GM12878 (cell line): ENCODE results near the gene BRD3. TPM values are rescaled to one million over a fixed set of nuclear protein-coding genes. Genes with fewer than 3 reads are reported as not detected.

Experiments used
- ATAC-seq: fragments of 200-7000 bp; cut with Tn5 transposase; 3 replicates; pipeline ENCODE4 v1.9.1; 2020; ENCODE audit warnings: mild to moderate bottlenecking, moderate library complexity
- BruUV-seq: library from RNA; stranded (reverse); fragments of 400-500 nt; replicated peaks from 2 replicates; lab custom pipeline; 2021; lab: Mats Ljungman, UMichigan
- CTCF ChIA-PET: fragments of 300-600 bp; sonication (Branson Sonifier 250); formaldehyde crosslinking; extraction: SDS; loops from one replicate; lab custom pipeline; 2021; ENCODE audit warnings: inconsistent platforms; lab: Yijun Ruan, JAX
- POLR2A ChIA-PET: fragments of 350-600 bp; formaldehyde crosslinking; extraction: SDS; loops from one replicate; lab custom pipeline; 2021; ENCODE audit warnings: inconsistent platforms; lab: Charles Lee
- RAD21 ChIA-PET: fragments of 300-600 bp; sonication (Branson Sonifier 250); formaldehyde crosslinking; loops from one replicate; lab custom pipeline; 2023; ENCODE audit warnings: antibody characterized with exemption; ENCODE audit not compliant: unreplicated experiment; lab: Charles Lee
- SMC1A ChIA-PET: fragments of 300-600 bp; sonication (Branson Sonifier 250); formaldehyde crosslinking; loops from one replicate; lab custom pipeline; 2023; ENCODE audit not compliant: unreplicated experiment, uncharacterized antibody; lab: Charles Lee
- DNase-seq: peaks from one replicate; pipeline ENCODE4 v3.0.0-alpha.2; 2011; ENCODE audit warnings: low read depth, low spot score
- FAIRE-seq: peaks from 3 replicates; lab custom pipeline; 2011; peaks lifted over from hg19 to GRCh38; lab: Jason Lieb, UNC
- H2AFZ ChIP-seq: 2 replicates; pipeline ENCODE4 v1.6.0; 2011; ENCODE audit warnings: low read depth, low read length, control low read depth; ENCODE audit not compliant: control insufficient read depth
- H3K27ac ChIP-seq: 2 replicates; pipeline ENCODE4 v1.5.1; 2011; ENCODE audit warnings: control low read depth; ENCODE audit not compliant: control insufficient read depth, insufficient read depth
- H3K27me3 ChIP-seq, 2 experiments: replicated peaks in 1 of 2; 2 replicates each; pipeline versions ENCODE4 v1.6.0 to v1.6.1; 2011; ENCODE audit warnings: low read length in 1 of 2; ENCODE audit not compliant: control insufficient read depth in 2 of 2, insufficient read depth in 2 of 2
- H3K36me3 ChIP-seq, 2 experiments: 2 replicates each; pipeline ENCODE4 v1.5.1; 2011; ENCODE audit warnings: low read length in 1 of 2; ENCODE audit not compliant: control insufficient read depth in 2 of 2, insufficient read depth in 2 of 2
- H3K4me1 ChIP-seq: 2 replicates; pipeline ENCODE4 v1.6.1; 2011; ENCODE audit warnings: mild to moderate bottlenecking, low read length, moderate library complexity, mixed read lengths; ENCODE audit not compliant: control insufficient read depth, insufficient read depth
- H3K4me2 ChIP-seq: 2 replicates; pipeline ENCODE4 v1.6.0; 2011; ENCODE audit warnings: control low read depth; ENCODE audit not compliant: control insufficient read depth, insufficient read depth
- H3K4me3 ChIP-seq: fragments of 200-600 bp; sonication (generic); 2 replicates; pipeline ENCODE4 v1.5.1; 2016
- H3K79me2 ChIP-seq: 2 replicates; pipeline ENCODE4 v1.6.0; 2011; ENCODE audit warnings: low read length; ENCODE audit not compliant: control insufficient read depth, insufficient read depth
- H3K9ac ChIP-seq: 2 replicates; pipeline ENCODE4 v1.8.0; 2011; ENCODE audit warnings: low read length, control low read depth, mixed read lengths; ENCODE audit not compliant: control insufficient read depth, insufficient read depth
- H3K9me3 ChIP-seq: replicated peaks from 3 replicates; pipeline ENCODE4 v1.5.1; 2011; ENCODE audit warnings: mild to moderate bottlenecking, low read length; ENCODE audit not compliant: control insufficient read depth, insufficient read depth
- H4K20me1 ChIP-seq: 2 replicates; pipeline ENCODE4 v1.6.0; 2011; ENCODE audit not compliant: control insufficient read depth, insufficient read depth
- EED ChIP-seq: sonication (generic); IDR thresholded peaks from 2 replicates; pipeline ENCODE4 v1.6.1; 2016; ENCODE audit warnings: antibody characterized with exemption, low read depth
- PRDM15 ChIP-seq: fragments of 450-650 bp; formaldehyde crosslinking; IDR thresholded peaks from 2 replicates; pipeline ENCODE4 v1.4.0; 2020; ENCODE audit warnings: mild to moderate bottlenecking, moderate library complexity
- WGBS: methylation state at CpG from one replicate; pipeline ENCODE4 v1.1.6; 2016; ENCODE audit warnings: low lambda C conversion rate; ENCODE audit not compliant: insufficient replicate concordance, insufficient coverage; ENCODE audit errors: missing lambda C conversion rate; 5-methylcytosine and 5-hydroxymethylcytosine counted together
- in situ Hi-C: fragments of 300-500 bp; cut with MboI; formaldehyde crosslinking; loops from 9 replicates; pipeline ENCODE4 v1.14.3; 2018; ENCODE audit warnings: mixed read lengths
- intact Hi-C: fragments of 100-400 bp; cut with micrococcal nuclease; formaldehyde crosslinking; loops from one replicate; pipeline ENCODE4 v1.14.2; 2022; ENCODE audit not compliant: unreplicated experiment
- polyA plus RNA-seq, 11 experiments: library from polyadenylated mRNA; depleted of rRNA in 4 of 11; unstranded in 6 of 11; stranded (reverse) in 5 of 11; fragments of >200 nt; fragmentation: Nextera tagmentation in 4 of 11; fragmentation: Illumina TruSeq in 1 of 11; extraction: Ambion mirVana in 4 of 11; extraction: Trizol in 1 of 11; gene quantifications; 1 replicate in 1 of 11; 2 replicates in 10 of 11; pipeline versions ENCODE4 v1.2.1 to v1.2.3, GENCODE V29; 2011 to 2016; ENCODE audit warnings: inconsistent platforms in 2 of 11, missing spikeins in 2 of 11, low read depth in 1 of 11
- total RNA-seq, 4 experiments: library from RNA; depleted of rRNA in 3 of 4; stranded (reverse); fragments of >200 nt in 3 of 4; fragmentation: Illumina TruSeq in 1 of 4; extraction: Trizol in 1 of 4; gene quantifications; 2 replicates each; pipeline versions ENCODE4 v1.2.1 to v1.2.3, GENCODE V29; 2013 to 2021

BRD3 gene
- total and polyA plus RNA-seq, 10 of the 15 experiments (the other 5 are each of a cell fraction or from before 2014, with no cell fraction given), result 0.53 to 20.8 (median 4.8) TPM

- no peak for TF ChIP-seq PRDM15 (CRISPR knock-in tag)
These were observed 13.7 kb downstream of the BRD3 start (continued) for GRCh38 chr9:134053941-134054761.

- Histone ChIP-seq H3K79me2 (no peaks in the 10 kb centered on the region; the same call in 1 of the 2 replicates), H4K20me1 (peaks cover 4% of the 10 kb centered on the region; the same call in 1 of the 2 replicates), H3K27ac (no peak overlapping the region), H3K9ac (no peak overlapping the region), H3K4me3 (no peak overlapping the region), H2AFZ (no peak overlapping the region), H3K36me3 (peaks cover 0 to 19% of the 10 kb centered on the region in 2 experiments; a peak in 3 of 4 replicates), H3K27me3 (no peaks in the 10 kb centered on the region), H3K4me1 (no peaks in the 10 kb centered on the region), H3K4me2 (no peak overlapping the region), H3K9me3 (no peaks in the 10 kb centered on the region)
- in situ Hi-C loops, result no loop called here
- WGBS, result 93% methylated on average over 27 of the region's 28 CpGs
- CTCF ChIA-PET, result no interaction called here
- POLR2A ChIA-PET, result no interaction called here
- ATAC-seq, result no peak
- SMC1A ChIA-PET, result no interaction called here
- TF ChIP-seq EED, result no peak
- intact Hi-C loops, result no loop called here
- BruUV-seq, result no TSS peak
- FAIRE-seq, result no peak
- RAD21 ChIA-PET, result no interaction called here
- no peak for DNase-seq
These were observed 14.4 kb downstream of the BRD3 start for GRCh38 chr9:134053401-134053871.
